GM10248 (cell line): Measurements from ENCODE around the gene OR5H2.
A peak's percentile ranks its signal among the peaks of the same experiment; 100 is the strongest.

Experiments used
- CTCF ChIA-PET: fragments of 300-600 bp; sonication (Branson Sonifier 250); formaldehyde crosslinking; extraction: SDS; loops from one replicate; lab custom pipeline; 2021; ENCODE audit warnings: antibody characterized with exemption; lab: Yijun Ruan, JAX
- POLR2A ChIA-PET: fragments of 350-650 bp; sonication (Branson Sonifier 250); formaldehyde crosslinking; extraction: SDS; loops from one replicate; lab custom pipeline; 2020; ENCODE audit warnings: antibody characterized with exemption; lab: Yijun Ruan, JAX
- DNase-seq: peaks from one replicate; pipeline ENCODE4 v3.0.0; 2012; ENCODE audit errors: extremely low spot score
- CTCF ChIP-seq: IDR thresholded peaks from 2 replicates; pipeline ENCODE4 v1.5.1; 2012; ENCODE audit warnings: mild to moderate bottlenecking, low read depth; ENCODE audit errors: extremely low read depth, missing control alignments, control extremely low read depth

OR5H2 gene

DNA sequence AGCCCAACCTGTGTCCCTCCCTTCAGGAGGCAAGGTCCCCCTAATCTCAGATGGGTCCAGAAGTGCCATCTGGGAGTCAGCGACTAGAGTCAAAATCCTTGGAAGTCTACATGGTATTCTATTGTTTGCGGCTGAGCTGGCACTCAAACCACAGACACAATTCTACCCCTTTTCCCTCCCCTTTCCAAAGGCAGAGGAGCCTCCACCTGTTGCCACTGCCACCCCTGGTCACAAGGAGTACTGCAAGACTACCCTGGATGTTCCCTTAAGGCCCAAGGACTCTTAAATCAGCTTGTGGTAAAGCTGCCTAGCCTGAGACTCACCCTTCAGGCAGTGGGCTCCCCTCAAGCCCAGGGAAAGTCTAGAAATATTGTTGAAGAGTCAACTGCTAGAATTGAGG lies 22.6 kb upstream of the OR5H2 start:
- POLR2A ChIA-PET, result no interaction called here
- TF ChIP-seq CTCF, result peak; percentile 11
- no peak for DNase-seq
- CTCF ChIA-PET, result interaction anchor here (0.8 to 2.3 kb wide), 5 partner anchors 9 to 35 kb away, joined by 3 to 7 read pairs (median 3); no protein-coding TSS in a partner anchor

DNA sequence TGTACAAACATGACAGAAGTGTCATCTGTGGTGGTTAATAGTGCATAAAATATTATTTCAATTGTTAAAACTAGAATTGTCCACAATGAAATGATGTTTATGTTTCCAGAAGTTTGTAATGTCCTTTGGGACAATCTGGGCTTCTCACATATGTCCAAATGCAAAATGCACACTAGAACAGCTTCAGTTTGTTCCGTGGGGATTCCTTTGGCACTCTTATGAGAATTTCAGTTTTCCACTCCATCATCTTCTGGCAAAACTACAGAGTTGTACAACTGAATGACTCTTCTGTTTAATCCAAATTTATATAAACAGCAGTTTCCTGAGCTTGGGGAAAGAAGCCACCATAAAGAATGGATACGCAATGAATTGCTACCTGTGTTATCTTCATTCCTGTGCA lies 20.3 kb upstream of the OR5H2 start:
- POLR2A ChIA-PET, result no interaction called here

GRCh38 chr3:98263944-98264343 lies 18.4 kb upstream of the OR5H2 start, which contains the start of gene OR5H6:
Gene OR5H6 (plus strand): TSS chr3:98264244. CDS start chr3:98264333, 89 bp downstream.
- no peak for TF ChIP-seq CTCF

More for the DNA sequence above, 20.3 kb upstream of the OR5H2 start:
- DNase-seq, result no peak
- CTCF ChIA-PET, result no interaction called here
- TF ChIP-seq CTCF, result no peak

DNA sequence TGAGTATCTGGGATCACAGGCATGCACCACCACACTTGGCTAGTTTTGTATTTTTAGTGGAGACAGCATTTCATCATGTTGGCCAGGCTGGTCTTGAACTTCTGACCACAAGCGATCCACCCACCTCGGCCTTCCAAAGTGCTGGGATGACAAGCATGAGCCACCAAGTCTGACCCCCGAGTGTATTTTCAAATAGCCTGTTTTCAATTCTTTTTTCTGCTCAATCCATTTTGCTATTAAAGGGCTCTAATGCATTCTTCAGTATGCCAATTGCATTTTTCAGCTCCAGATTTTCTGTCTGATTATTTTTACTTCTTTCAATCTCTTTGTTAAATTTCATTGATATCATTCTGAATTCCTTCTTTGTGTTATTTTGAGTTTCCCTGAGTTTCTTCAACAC lies 12.5 kb upstream of the OR5H2 start:
- CTCF ChIA-PET, result no interaction called here
- no peak for DNase-seq
- no peak for TF ChIP-seq CTCF
- POLR2A ChIA-PET, result no interaction called here

More at GRCh38 chr3:98263944-98264343, 18.4 kb upstream of the OR5H2 start, which contains the start of gene OR5H6:
- POLR2A ChIA-PET, result no interaction called here
- CTCF ChIA-PET, result no interaction called here
- DNase-seq, result no peak

- TF ChIP-seq CTCF, result no peak
- no peak for DNase-seq
- CTCF ChIA-PET, result interaction anchor here (1.2 kb wide), 1 partner anchor 12 kb away, joined by 3 read pairs; no protein-coding TSS in a partner anchor
- POLR2A ChIA-PET, result no interaction called here
Observed at GRCh38 chr3:98272126-98272525, 10.2 kb upstream of the OR5H2 start.

GRCh38 chr3:98274914-98275313 lies 7.4 kb upstream of the OR5H2 start:
- ChIA-PET CTCF (interaction anchor here (0.8 to 1.2 kb wide), 2 partner anchors 12 to 14 kb away, joined by 3 read pairs; no protein-coding TSS in a partner anchor), POLR2A (no interaction called here)
- no peak for DNase-seq
- TF ChIP-seq CTCF, result no peak
